NT2/D1 (cell line): ENCODE data around the gene OPN1LW.
"Not testable (repeated sequence)": the region's sequence is repeated elsewhere in the genome, so short reads cannot be mapped to it uniquely, and the experiment has no call there.

Source experiments
- DNase-seq: peaks from one replicate; pipeline ENCODE4 v3.0.0-alpha.2; 2011; ENCODE audit warnings: low read depth, low spot score
- H3K27me3 ChIP-seq: 2 replicates; pipeline ENCODE4 v1.6.0; 2011; ENCODE audit warnings: mild to moderate bottlenecking; ENCODE audit not compliant: insufficient read length, insufficient read depth
- H3K36me3 ChIP-seq: 2 replicates; pipeline ENCODE4 v1.6.1; 2011; ENCODE audit warnings: mild to moderate bottlenecking, low read length, mixed read lengths; ENCODE audit not compliant: insufficient read depth, insufficient read length
- H3K4me1 ChIP-seq: 2 replicates; pipeline ENCODE4 v1.5.1; 2011; ENCODE audit not compliant: insufficient read depth, insufficient read length
- H3K4me3 ChIP-seq: 2 replicates; pipeline ENCODE4 v1.5.1; 2011; ENCODE audit warnings: low read depth; ENCODE audit not compliant: insufficient read length
- H3K9ac ChIP-seq: 2 replicates; pipeline ENCODE4 v1.6.0; 2011; ENCODE audit warnings: low read depth; ENCODE audit not compliant: insufficient read length
- H3K9me3 ChIP-seq: 2 replicates; pipeline ENCODE4 v1.5.1; 2011; ENCODE audit warnings: mild to moderate bottlenecking, low read length; ENCODE audit not compliant: insufficient read depth
- SUZ12 ChIP-seq: IDR thresholded peaks from 2 replicates; pipeline ENCODE4 v1.6.1; 2011; ENCODE audit not compliant: insufficient read length, insufficient read depth; ENCODE audit errors: extremely low read depth
- YY1 ChIP-seq: IDR thresholded peaks from 2 replicates; pipeline ENCODE4 v1.6.1; 2011; ENCODE audit not compliant: insufficient read length, insufficient read depth
- ZNF274 ChIP-seq: IDR thresholded peaks from 2 replicates; pipeline ENCODE4 v1.6.1; 2011; ENCODE audit warnings: mild to moderate bottlenecking, low read depth, low read length

OPN1LW gene

GRCh38 chrX:154144010-154144409, at the start of gene OPN1LW:
OPN1LW (plus strand) TSS chrX:154144243; CDS start chrX:154144284, 41 bp downstream.
- H3K36me3 ChIP-seq, H3K4me3 ChIP-seq, H3K4me1 ChIP-seq, H3K9me3 ChIP-seq, H3K9ac ChIP-seq, DNase-seq, H3K27me3 ChIP-seq: not testable (repeated sequence)

- no peak overlapping the region for H3K9ac ChIP-seq
- TF ChIP-seq YY1 (no peak), SUZ12 (no peak), ZNF274 (no peak)
- H3K4me1 ChIP-seq = no peaks in the 10 kb centered on the region
- no peaks in the 10 kb centered on the region for H3K27me3 ChIP-seq
- no peak for DNase-seq
- no peaks in the 10 kb centered on the region for H3K36me3 ChIP-seq
- no peak overlapping the region for H3K4me3 ChIP-seq
- H3K9me3 ChIP-seq = no peaks in the 10 kb centered on the region
Measured at GRCh38 chrX:154094833-154095232, 49.2 kb upstream of the OPN1LW start.

- TF ChIP-seq YY1 (no peak), ZNF274 (no peak), SUZ12 (no peak)
- Histone ChIP-seq H3K9ac (peak overlapping the region; percentile 67), H3K9me3 (no peaks in the 10 kb centered on the region), H3K4me1 (no peaks in the 10 kb centered on the region), H3K36me3 (no peaks in the 10 kb centered on the region), H3K4me3 (peak overlapping the region; percentile 58), H3K27me3 (no peaks in the 10 kb centered on the region)
- DNase-seq = no peak
Measured at GRCh38 chrX:154096140-154097002, 47.7 kb upstream of the OPN1LW start.

GRCh38 chrX:154097003-154097588, 46.9 kb upstream of the OPN1LW start:
- Histone ChIP-seq H3K36me3 (no peaks in the 10 kb centered on the region), H3K27me3 (no peaks in the 10 kb centered on the region), H3K4me1 (no peaks in the 10 kb centered on the region), H3K9me3 (no peaks in the 10 kb centered on the region), H3K4me3 (peak overlapping the region; percentile 58), H3K9ac (peak overlapping the region; percentile 67)
- DNase-seq = no peak
- no peak for TF ChIP-seq SUZ12
- no peak for TF ChIP-seq YY1
- TF ChIP-seq ZNF274 = no peak

DNA sequence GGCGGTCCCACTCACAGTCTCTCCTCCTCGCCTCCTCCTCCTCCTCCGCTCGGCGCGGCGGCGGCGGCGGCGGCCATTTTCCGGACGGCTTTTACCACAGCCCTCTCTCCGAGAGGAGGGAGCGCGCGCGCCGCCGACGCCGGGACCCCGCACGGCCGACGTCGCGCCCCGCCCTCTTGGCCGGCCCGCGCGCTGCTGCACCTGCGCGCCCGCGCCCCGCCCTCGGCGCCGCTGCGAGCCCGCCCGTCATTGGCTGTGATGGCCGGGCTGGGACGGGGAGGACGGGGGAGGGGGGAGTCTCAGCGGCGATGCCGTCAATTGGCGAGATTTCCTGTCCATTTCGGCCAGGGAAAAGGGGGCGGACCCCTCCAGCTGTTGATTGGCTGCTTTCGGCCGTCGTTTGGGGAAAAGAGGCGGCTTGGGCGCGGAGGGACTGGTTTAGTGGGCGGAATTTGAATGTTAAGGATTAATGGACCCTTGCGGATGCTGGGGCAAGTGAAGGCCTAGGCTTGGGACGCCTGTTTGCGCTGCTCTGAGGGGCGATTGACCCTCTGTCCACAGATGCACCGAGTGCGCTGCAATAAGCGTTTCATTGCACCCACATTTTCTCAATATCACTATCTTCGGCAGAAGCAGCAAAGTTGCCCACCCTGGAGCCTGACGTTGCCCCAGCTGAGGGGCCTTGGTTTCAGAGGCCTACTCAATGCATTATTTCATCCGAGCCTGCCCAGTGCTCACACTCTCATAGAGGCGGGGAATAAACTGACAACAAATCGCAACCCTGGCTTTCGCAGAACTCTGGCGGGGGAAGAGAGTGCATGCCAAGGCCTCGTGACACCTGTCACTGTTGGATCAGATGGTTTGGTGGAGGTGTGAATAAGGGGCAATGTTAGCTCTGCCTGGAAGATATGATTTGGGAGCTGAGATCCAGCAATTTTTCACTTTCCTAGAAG, 46.2 kb upstream of the OPN1LW start, which contains the start of gene MECP2:
TSS of gene MECP2 (minus strand) at position 129 of the 953 bp plus-strand sequence.
- peak; percentile 80 for DNase-seq
- TF ChIP-seq SUZ12 = no peak
- no peak for TF ChIP-seq ZNF274
- no peak for TF ChIP-seq YY1

DNA sequence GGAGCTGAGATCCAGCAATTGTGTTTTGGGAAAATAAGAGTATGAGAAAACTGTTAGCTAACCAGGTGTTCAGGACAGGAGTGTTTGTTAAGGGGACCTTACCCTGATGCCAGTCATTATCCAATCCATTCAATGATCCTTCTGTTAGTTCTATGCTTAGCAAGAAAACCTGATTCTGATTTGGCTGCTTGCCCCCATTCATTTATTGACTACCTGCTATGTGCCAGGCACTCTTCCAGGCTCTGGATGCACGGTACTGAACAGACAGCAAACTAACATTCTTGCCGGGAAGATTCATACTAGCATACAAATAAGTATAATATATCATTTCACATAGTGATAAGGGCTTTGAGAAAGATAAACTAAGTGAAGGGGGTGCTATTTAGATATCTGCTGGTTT, 45.5 kb upstream of the OPN1LW start:
- H3K27me3 ChIP-seq = no peaks in the 10 kb centered on the region
- no peaks in the 10 kb centered on the region for H3K36me3 ChIP-seq
- H3K4me1 ChIP-seq = no peaks in the 10 kb centered on the region
- H3K9me3 ChIP-seq = no peaks in the 10 kb centered on the region
- no peak overlapping the region for H3K4me3 ChIP-seq
- no peak overlapping the region for H3K9ac ChIP-seq
- DNase-seq = no peak
- TF ChIP-seq ZNF274 (no peak), SUZ12 (no peak), YY1 (no peak)

More for the DNA sequence above, 46.2 kb upstream of the OPN1LW start, which contains the start of gene MECP2:
- Histone ChIP-seq H3K4me3 (peak within 1 kb of the TSS; percentile 58), H3K36me3 (no peaks in the 10 kb centered on the region), H3K9ac (peak within 1 kb of the TSS; percentile 67), H3K4me1 (no peaks in the 10 kb centered on the region), H3K27me3 (no peaks in the 10 kb centered on the region), H3K9me3 (no peaks in the 10 kb centered on the region)
